ENCODE results near the gene ZNF598. TPM values are rescaled to one million over a fixed set of nuclear protein-coding genes. Genes with fewer than 3 reads are reported as not detected.
"Not testable (repeated sequence)": the region's sequence is repeated elsewhere in the genome, so short reads cannot be mapped to it uniquely, and the experiment has no call there.

ZNF598 gene
- total RNA-seq, 1 experiment from 2014 or later = 70.9 TPM

DNA sequence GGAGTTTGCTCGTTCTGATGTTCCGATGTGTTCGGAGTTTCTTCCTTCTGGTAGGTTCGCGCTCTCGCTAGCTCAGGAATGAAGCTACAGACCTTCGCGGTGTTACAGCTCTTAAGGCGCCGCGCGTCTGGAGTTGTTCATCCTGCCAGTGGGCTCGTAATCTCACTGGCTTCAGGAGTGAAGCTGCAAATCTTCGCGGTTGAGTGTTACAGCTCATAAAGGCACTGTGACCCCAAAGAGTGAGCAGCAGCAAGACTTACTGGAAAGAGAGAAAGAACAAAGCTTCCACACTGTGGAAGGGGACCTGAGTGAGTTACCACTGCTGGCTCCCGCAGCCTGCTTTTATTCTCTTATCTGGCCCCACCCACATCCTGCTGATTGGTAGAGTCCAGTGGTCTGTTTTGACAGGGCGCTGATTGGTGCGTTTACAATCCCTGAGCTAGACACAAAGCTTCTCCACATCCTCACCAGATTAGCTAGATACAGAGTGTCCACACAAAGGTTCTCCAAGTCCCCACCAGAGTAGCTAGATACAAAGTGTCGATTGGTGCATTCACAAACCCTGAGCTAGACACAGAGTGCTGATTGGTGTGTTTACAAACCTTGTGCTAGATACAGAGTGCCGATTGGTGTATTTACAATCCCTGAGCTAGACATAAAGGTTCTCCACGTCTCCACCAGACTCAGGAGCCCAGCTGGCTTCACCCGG, 52.0 kb downstream of the ZNF598 start:
- not testable (repeated sequence) for H2BK20ac ChIP-seq (ENCODE audit: low read depth, low read length, poor library complexity, severe bottlenecking); H3K56ac ChIP-seq (ENCODE audit: insufficient read length, low read depth, low read length); H4K20me1 ChIP-seq (ENCODE audit: control insufficient read depth, insufficient read depth, insufficient read length); H3K79me2 ChIP-seq (ENCODE audit: insufficient read depth, low read length); H2AK5ac ChIP-seq (ENCODE audit: insufficient read length, low read length); H3K79me1 ChIP-seq (ENCODE audit: insufficient read depth, low read depth, low read length, poor library complexity, severe bottlenecking); H2AFZ ChIP-seq (ENCODE audit: low read length); H2BK120ac ChIP-seq (ENCODE audit: low read depth, low read length, poor library complexity, severe bottlenecking); H3K23ac ChIP-seq (ENCODE audit: insufficient read length, low read depth, low read length); H3K27me3 ChIP-seq (ENCODE audit: insufficient read depth, low read length); H3K23me2 ChIP-seq (ENCODE audit: insufficient read length, low read depth, low read length, poor library complexity, severe bottlenecking); H3K4ac ChIP-seq (ENCODE audit: low read depth, low read length); H2BK15ac ChIP-seq (ENCODE audit: low read depth, low read length); H2BK12ac ChIP-seq (ENCODE audit: insufficient read length, low read depth, low read length); H3K4me2 ChIP-seq (ENCODE audit: insufficient read depth, insufficient read length, low read length); H3K9me3 Mint-ChIP-seq; H4K91ac ChIP-seq (ENCODE audit: insufficient read length, low read depth, low read length); H3K14ac ChIP-seq (ENCODE audit: insufficient read depth, low read length); H2BK5ac ChIP-seq (ENCODE audit: insufficient read length, low read length); H3K27ac Mint-ChIP-seq; H3K18ac ChIP-seq (ENCODE audit: insufficient read length, low read depth, low read length); H3T11ph ChIP-seq (ENCODE audit: low read length); H4K8ac ChIP-seq (replicated peaks; ENCODE audit: insufficient read length, low read depth, low read length); H3K4me1 ChIP-seq (ENCODE audit: insufficient read depth, low read length); H3K9me3 ChIP-seq (ENCODE audit: control insufficient read depth, low read depth, low read length); H3K9ac ChIP-seq (ENCODE audit: extremely low read depth, insufficient read length, low read length); H3K27ac ChIP-seq (ENCODE audit: insufficient read length, low read depth, low read length); H4K5ac ChIP-seq (ENCODE audit: insufficient read length, low read depth, low read length); DNase-seq
- Mint-ChIP-seq H3K4me3 (peak overlapping the region in 1 of 2 experiments; percentile 29; a peak in 1 of 5 replicates), H3K4me1 (peaks cover 24 to 30% of the 10 kb centered on the region in 2 experiments), H3K36me3 (ENCODE audit: insufficient read depth in 1 of 3, low read depth in 3 of 3) (peaks cover 10 to 20% (median 16%) of the 10 kb centered on the region in 3 experiments), H3K27me3 (ENCODE audit: low read depth) (peaks cover 24% of the 10 kb centered on the region)
- WGBS (ENCODE audit: extremely low coverage, insufficient read length, low lambda C conversion rate) = no CpG with 5 or more reads among the region's 22 CpGs
